GM12891 (cell line): ENCODE results near the gene PPBP.

Experiments
- PAX5 ChIP-seq: IDR thresholded peaks from 2 replicates; pipeline ENCODE4 v1.6.1; 2011; ENCODE audit warnings: low read length, moderate library complexity, mild to moderate bottlenecking; ENCODE audit not compliant: insufficient read depth, severe bottlenecking
- POLR2A ChIP-seq: IDR thresholded peaks from 2 replicates; pipeline ENCODE4 v1.6.1; 2011; ENCODE audit warnings: low read depth, low read length, control low read depth
- POLR2AphosphoS5 ChIP-seq: IDR thresholded peaks from 2 replicates; pipeline ENCODE4 v1.6.1; 2011; ENCODE audit warnings: low read depth, low read length, control low read depth
- POU2F2 ChIP-seq: IDR thresholded peaks from 2 replicates; pipeline ENCODE4 v1.6.1; 2011; ENCODE audit warnings: low read depth, mild to moderate bottlenecking, control low read depth, low read length, moderate library complexity
- SPI1 ChIP-seq: IDR thresholded peaks from 2 replicates; pipeline ENCODE4 v1.6.1; 2011; ENCODE audit warnings: low read depth, low read length, control low read depth
- TAF1 ChIP-seq: IDR thresholded peaks from 2 replicates; pipeline ENCODE4 v1.6.1; 2011; ENCODE audit warnings: low read depth, low read length, control low read depth

DNA sequence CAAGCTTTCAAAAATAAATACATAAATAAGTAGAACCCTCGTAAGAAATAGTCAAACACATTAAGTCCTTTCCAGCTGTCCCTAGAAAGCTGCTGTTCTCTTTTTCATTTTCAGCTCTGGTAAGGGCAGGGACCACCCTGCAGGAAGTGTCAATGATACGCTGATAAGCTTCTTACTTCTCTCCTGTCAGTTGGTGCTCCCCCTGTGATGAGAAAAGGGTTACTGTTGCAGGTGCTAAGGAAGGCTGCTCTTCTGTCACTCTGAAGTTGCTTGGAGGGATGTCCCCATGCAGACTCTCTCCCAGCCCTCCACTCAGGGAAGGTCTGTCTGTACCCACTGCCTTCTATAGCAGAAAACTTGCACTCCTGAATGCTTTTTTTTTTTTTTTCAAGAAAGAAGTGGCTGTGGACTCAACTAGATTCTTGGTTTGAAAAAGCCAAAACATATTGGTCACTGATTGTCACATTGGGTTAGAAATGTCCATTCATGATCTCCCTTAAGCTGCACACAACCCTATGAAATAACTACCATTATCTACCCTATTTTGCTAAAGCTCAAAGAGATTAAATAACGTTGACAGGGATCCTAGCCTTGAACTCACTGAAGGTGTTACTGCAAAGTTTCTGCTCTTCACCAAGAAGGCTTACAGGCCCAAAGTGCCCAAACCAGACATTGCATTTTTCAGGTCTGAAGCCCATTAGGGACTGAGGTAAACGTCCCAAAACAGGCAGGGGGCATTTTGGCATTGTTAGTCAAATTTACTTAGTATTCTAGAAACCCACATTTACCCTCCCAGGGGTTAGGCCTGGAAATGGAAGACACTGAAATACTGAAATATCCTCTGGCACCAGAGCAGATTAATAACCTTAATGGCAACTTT lies 49.3 kb upstream of the PPBP start:
- TF ChIP-seq TAF1 (no peak), POLR2A (no peak), SPI1 (no peak), POLR2AphosphoS5 (no peak), POU2F2 (no peak), PAX5 (no peak)
